ENCODE data around the gene SMIM32. TPM values are rescaled to one million over a fixed set of nuclear protein-coding genes. Genes with fewer than 3 reads are reported as not detected.
A peak's percentile ranks its signal among the peaks of the same experiment; 100 is the strongest.

SMIM32 gene
- total and polyA plus RNA-seq, 2 donors (not counting 3 experiments of a cell fraction or from before 2014, with no cell fraction given): not detected

GRCh38 chr5:136191304-136192014 is 1.5 kb downstream of the SMIM32 start:
- intact Hi-C loops (cut with micrococcal nuclease) (loop anchor here (5.0 kb wide), 1 partner anchor 59 kb away; the partner anchor contains the start of gene SMAD5), dilution Hi-C loops (cut with MboI; ENCODE audit: extremely low pct_ligation_motif_present, low sequenced_read_pairs) (no loop called here)
- Histone ChIP-seq H3K79me2 (ENCODE audit: control insufficient read depth, insufficient read depth, low read length) (no peaks in the 10 kb centered on the region), H3K4me1 (ENCODE audit: control insufficient read depth, extremely low read depth, insufficient read depth, low read length) (peaks cover 4% of the 10 kb centered on the region), H3K27ac (ENCODE audit: insufficient read depth, low read depth, low read length) (no peak overlapping the region), H3K9me3 (replicated peaks; ENCODE audit: control insufficient read depth, insufficient read depth, low read length) (no peaks in the 10 kb centered on the region), H3K36me3 (ENCODE audit: control insufficient read depth in 2 of 2, extremely low read depth in 1 of 2, insufficient read depth in 2 of 2, low read length in 2 of 2) (no peaks in the 10 kb centered on the region), H4K20me1 (replicated peaks; ENCODE audit: control insufficient read depth, extremely low read depth, insufficient read depth, low read length) (no peaks in the 10 kb centered on the region), H3K27me3 (ENCODE audit: control insufficient read depth in 2 of 2, insufficient read depth in 2 of 2, low read length in 2 of 2) (peaks cover 35 to 43% of the 10 kb centered on the region in 2 experiments), H3K9ac (replicated peaks; ENCODE audit: extremely low read depth, insufficient read depth, low read length) (no peak overlapping the region), H3K4me2 (ENCODE audit: insufficient read depth, low read length) (peak overlapping the region; percentile 3), H3K9me1 (replicated peaks; ENCODE audit: control insufficient read depth, extremely low read depth, insufficient read depth, low read length) (no peaks in the 10 kb centered on the region), H2AFZ (ENCODE audit: low read depth, low read length) (no peak overlapping the region), H3K4me3 (replicated peaks in 1 of 3; ENCODE audit: insufficient read depth in 1 of 3, low read depth in 1 of 3, low read length in 3 of 3) (peak overlapping the region in 1 of 3 experiments; percentile 10)
- no peak for TF ChIP-seq MAX (IDR thresholded peaks at IDR 0.05; ENCODE audit: insufficient read depth, insufficient read length)
- peak; percentile 97 for TF ChIP-seq EZH2 (IDR thresholded peaks at IDR 0.05; ENCODE audit: borderline replicate concordance, low read depth, low read length, severe bottlenecking)
- CTCF ChIA-PET: no interaction called here
- peak; percentile 37 for FAIRE-seq
- DNase-seq (ENCODE audit: low read depth, low spot score): peak; percentile 35
- POLR2A ChIA-PET: no interaction called here
- BruUV-seq (replicated peaks): no TSS peak

- no peaks in the 10 kb centered on the region for H3K79me2 ChIP-seq (ENCODE audit: control insufficient read depth, insufficient read depth, low read length)
- dilution Hi-C loops (cut with MboI; ENCODE audit: extremely low pct_ligation_motif_present, low sequenced_read_pairs): no loop called here
- CTCF ChIA-PET: no interaction called here
Observed at GRCh38 chr5:136190904-136191303, 2.1 kb downstream of the SMIM32 start.

More at GRCh38 chr5:136190904-136191303, 2.1 kb downstream of the SMIM32 start:
- no peak for FAIRE-seq
- BruUV-seq (replicated peaks): no TSS peak
- POLR2A ChIA-PET: no interaction called here
- H2AFZ ChIP-seq (ENCODE audit: low read depth, low read length): no peak overlapping the region
- H3K9me3 ChIP-seq (replicated peaks; ENCODE audit: control insufficient read depth, insufficient read depth, low read length): no peaks in the 10 kb centered on the region
- no peaks in the 10 kb centered on the region for H4K20me1 ChIP-seq (replicated peaks; ENCODE audit: control insufficient read depth, extremely low read depth, insufficient read depth, low read length)
- H3K9ac ChIP-seq (replicated peaks; ENCODE audit: extremely low read depth, insufficient read depth, low read length): no peak overlapping the region
- intact Hi-C loops (cut with micrococcal nuclease): loop anchor here (5.0 kb wide), 1 partner anchor 59 kb away; the partner anchor contains the start of gene SMAD5
- no peaks in the 10 kb centered on the region for H3K9me1 ChIP-seq (replicated peaks; ENCODE audit: control insufficient read depth, extremely low read depth, insufficient read depth, low read length)
- peaks cover 35 to 43% of the 10 kb centered on the region in 2 experiments for H3K27me3 ChIP-seq (ENCODE audit: control insufficient read depth in 2 of 2, insufficient read depth in 2 of 2, low read length in 2 of 2)
- no peaks in the 10 kb centered on the region for H3K36me3 ChIP-seq (ENCODE audit: control insufficient read depth in 2 of 2, extremely low read depth in 1 of 2, insufficient read depth in 2 of 2, low read length in 2 of 2)
- peaks cover 4% of the 10 kb centered on the region for H3K4me1 ChIP-seq (ENCODE audit: control insufficient read depth, extremely low read depth, insufficient read depth, low read length)
- no peak for TF ChIP-seq JUN (IDR thresholded peaks at IDR 0.05; ENCODE audit: borderline replicate concordance, insufficient read depth, insufficient read length, low read depth)
- TF ChIP-seq POLR2A (IDR thresholded peaks at IDR 0.05; ENCODE audit: low read depth, low read length): no peak
- TF ChIP-seq FOS (IDR thresholded peaks at IDR 0.05; ENCODE audit: borderline replicate concordance, insufficient read depth, low read length): no peak
- no peak for TF ChIP-seq GATA2 (IDR thresholded peaks at IDR 0.05; ENCODE audit: insufficient read depth, insufficient read length, low read depth, low read length)
- no peak for TF ChIP-seq EZH2 (IDR thresholded peaks at IDR 0.05; ENCODE audit: borderline replicate concordance, low read depth, low read length, severe bottlenecking)
- TF ChIP-seq MAX (IDR thresholded peaks at IDR 0.05; ENCODE audit: insufficient read depth, insufficient read length): no peak
- TF ChIP-seq CTCF (IDR thresholded peaks at IDR 0.05; ENCODE audit: extremely low read depth in 1 of 2, insufficient read depth in 1 of 2, low read depth in 1 of 2, low read length in 2 of 2): no peak
- no peak for TF ChIP-seq MYC (IDR thresholded peaks at IDR 0.05; ENCODE audit: low read depth, low read length)
- no peak for TF ChIP-seq POLR2AphosphoS5 (IDR thresholded peaks at IDR 0.05; ENCODE audit: insufficient read depth, low read depth, low read length)
- no peak overlapping the region for H3K4me3 ChIP-seq (replicated peaks in 1 of 3; ENCODE audit: insufficient read depth in 1 of 3, low read depth in 1 of 3, low read length in 3 of 3)
- DNase-seq (ENCODE audit: low read depth, low spot score): no peak
- H3K4me2 ChIP-seq (ENCODE audit: insufficient read depth, low read length): no peak overlapping the region
- no peak overlapping the region for H3K27ac ChIP-seq (ENCODE audit: insufficient read depth, low read depth, low read length)

Data from endothelial cell of umbilical vein (primary cell).